GM18502 (cell line): Measurements from ENCODE around the gene TRERF1.
A peak's percentile ranks its signal among the peaks of the same experiment; 100 is the strongest.
"Not testable (repeated sequence)": the region's sequence is repeated elsewhere in the genome, so short reads cannot be mapped to it uniquely, and the experiment has no call there.

ENCODE experiments used
- ATAC-seq: cut with Tn5 transposase; IDR thresholded peaks from one replicate; pipeline ENCODE4 v1.9.1; 2021; ENCODE audit warnings: mild to moderate bottlenecking; ENCODE audit not compliant: unreplicated experiment, poor library complexity

TRERF1 gene

GRCh38 chr6:42451333-42452170 lies at the start of gene TRERF1:
TRERF1 (minus strand) TSS chr6:42451926; CDS start chr6:42269590, 182,336 bp downstream.
- ATAC-seq = peak; percentile 44

- no peak for ATAC-seq
These were observed 46.9 kb upstream of the TRERF1 start for GRCh38 chr6:42498473-42499128.

GRCh38 chr6:42493914-42494539 lies 42.3 kb upstream of the TRERF1 start:
- ATAC-seq = no peak

GRCh38 chr6:42488129-42488528 lies 36.4 kb upstream of the TRERF1 start:
- ATAC-seq = no peak

GRCh38 chr6:42484261-42484660 lies 32.5 kb upstream of the TRERF1 start:
- no peak for ATAC-seq

GRCh38 chr6:42482174-42482573 lies 30.4 kb upstream of the TRERF1 start:
- ATAC-seq = no peak

GRCh38 chr6:42471714-42472113 lies 20.0 kb upstream of the TRERF1 start:
- ATAC-seq = no peak

- no peak for ATAC-seq
These were observed 19.4 kb upstream of the TRERF1 start for GRCh38 chr6:42471142-42471541.

GRCh38 chr6:42468273-42468672 lies 16.5 kb upstream of the TRERF1 start:
- ATAC-seq = no peak

GRCh38 chr6:42467651-42468050 lies 15.9 kb upstream of the TRERF1 start:
- no peak for ATAC-seq

- not testable (repeated sequence) for ATAC-seq
These were observed 14.7 kb upstream of the TRERF1 start for GRCh38 chr6:42466470-42466869.

GRCh38 chr6:42462474-42462972 lies 10.8 kb upstream of the TRERF1 start:
- ATAC-seq = no peak

- ATAC-seq = no peak
These were observed 9.2 kb upstream of the TRERF1 start for GRCh38 chr6:42460883-42461282.

- no peak for ATAC-seq
These were observed 8.2 kb upstream of the TRERF1 start for GRCh38 chr6:42459888-42460287.

GRCh38 chr6:42454428-42454791 lies 2.7 kb upstream of the TRERF1 start:
- no peak for ATAC-seq

GRCh38 chr6:42453654-42454427 lies 2.1 kb upstream of the TRERF1 start:
- ATAC-seq = no peak

GRCh38 chr6:42453031-42453653 lies 1.4 kb upstream of the TRERF1 start:
- peak; percentile 63 for ATAC-seq

GRCh38 chr6:42452171-42453030 lies 675 bp upstream of the TRERF1 start:
- peak; percentile 40 for ATAC-seq
